WERI-Rb-1 (cell line): ENCODE data around the gene USP9X.
A peak's percentile ranks its signal among the peaks of the same experiment; 100 is the strongest.

ENCODE experiments used
- DNase-seq: peaks from one replicate; pipeline ENCODE4 v3.0.0-alpha.2; 2020
- H3K27ac ChIP-seq: fragments of 250-450 bp; sonication (Bioruptor Pico); 2 replicates; pipeline ENCODE4 v1.5.1; 2020; ENCODE audit warnings: mild to moderate bottlenecking, moderate library complexity
- H3K27me3 ChIP-seq: fragments of 250-450 bp; sonication (Bioruptor Pico); 2 replicates; pipeline ENCODE4 v1.5.1; 2021; ENCODE audit warnings: mild to moderate bottlenecking, low read depth, moderate library complexity; ENCODE audit not compliant: insufficient read depth, severe bottlenecking
- H3K36me3 ChIP-seq: fragments of 250-450 bp; sonication (Bioruptor Pico); 2 replicates; pipeline ENCODE4 v1.5.1; 2020; ENCODE audit warnings: mild to moderate bottlenecking, moderate library complexity
- H3K4me3 ChIP-seq: 2 replicates; pipeline ENCODE4 v1.5.1; 2011; ENCODE audit warnings: low read depth, mild to moderate bottlenecking, control low read depth, low read length
- H3K9me3 ChIP-seq: fragments of 250-450 bp; sonication (Bioruptor Pico); 2 replicates; pipeline ENCODE4 v1.5.1; 2021; ENCODE audit warnings: mild to moderate bottlenecking, moderate library complexity; ENCODE audit not compliant: severe bottlenecking
- CTCF ChIP-seq: IDR thresholded peaks from 2 replicates; pipeline ENCODE4 v1.5.1; 2011; ENCODE audit warnings: low read depth, mild to moderate bottlenecking, control low read depth, inconsistent platforms, low read length

USP9X gene

DNA sequence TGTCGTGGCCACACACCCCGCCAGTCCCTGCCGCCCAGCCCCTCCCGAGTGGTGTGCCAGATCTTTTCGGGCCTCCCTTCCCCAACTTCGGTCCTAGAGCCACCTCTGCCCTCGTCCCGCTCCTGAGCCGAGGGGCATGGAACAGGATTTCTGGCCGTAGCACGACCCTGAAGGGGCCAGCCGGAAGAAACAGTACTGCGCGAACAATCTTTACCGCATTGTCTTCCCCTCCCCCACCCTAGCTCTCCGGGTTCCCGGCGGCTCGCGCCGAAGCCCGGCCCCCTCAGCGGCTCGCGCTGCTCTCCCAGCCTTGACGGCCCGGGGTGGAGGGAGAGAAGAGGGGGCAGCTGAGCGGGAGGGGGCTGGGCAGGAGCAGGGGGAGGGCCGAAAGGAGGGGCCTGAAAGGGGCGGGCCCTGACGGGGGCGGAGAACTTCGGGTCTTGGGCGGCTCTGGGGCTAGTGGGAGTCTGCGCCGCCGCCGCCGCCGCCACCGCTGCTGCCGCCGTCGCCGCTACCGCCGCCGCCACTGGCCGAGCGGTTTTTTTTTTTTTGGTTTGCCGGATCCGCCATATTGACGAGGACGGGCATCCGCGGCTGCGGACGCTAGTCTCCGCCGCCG is at the start of gene USP9X:
TSS of gene USP9X (plus strand) at position 553 of the 619 bp plus-strand sequence. CDS start 38,184 bp downstream, outside the sequence.
- TF ChIP-seq CTCF = no peak
- Histone ChIP-seq H3K27me3 (no peaks in the 10 kb centered on the region), H3K4me3 (peak within 1 kb of the TSS; percentile 78), H3K9me3 (no peaks in the 10 kb centered on the region), H3K36me3 (peaks cover 21% of the 10 kb centered on the region), H3K27ac (peak within 1 kb of the TSS; percentile 100)
- DNase-seq = peak; percentile 96

- Histone ChIP-seq H3K27ac (no peak overlapping the region), H3K27me3 (peaks cover 6% of the 10 kb centered on the region), H3K36me3 (no peaks in the 10 kb centered on the region), H3K4me3 (no peak overlapping the region), H3K9me3 (peaks cover 2% of the 10 kb centered on the region)
- no peak for DNase-seq
- no peak for TF ChIP-seq CTCF
Measured at GRCh38 chrX:41035582-41035981, 49.7 kb upstream of the USP9X start.

DNA sequence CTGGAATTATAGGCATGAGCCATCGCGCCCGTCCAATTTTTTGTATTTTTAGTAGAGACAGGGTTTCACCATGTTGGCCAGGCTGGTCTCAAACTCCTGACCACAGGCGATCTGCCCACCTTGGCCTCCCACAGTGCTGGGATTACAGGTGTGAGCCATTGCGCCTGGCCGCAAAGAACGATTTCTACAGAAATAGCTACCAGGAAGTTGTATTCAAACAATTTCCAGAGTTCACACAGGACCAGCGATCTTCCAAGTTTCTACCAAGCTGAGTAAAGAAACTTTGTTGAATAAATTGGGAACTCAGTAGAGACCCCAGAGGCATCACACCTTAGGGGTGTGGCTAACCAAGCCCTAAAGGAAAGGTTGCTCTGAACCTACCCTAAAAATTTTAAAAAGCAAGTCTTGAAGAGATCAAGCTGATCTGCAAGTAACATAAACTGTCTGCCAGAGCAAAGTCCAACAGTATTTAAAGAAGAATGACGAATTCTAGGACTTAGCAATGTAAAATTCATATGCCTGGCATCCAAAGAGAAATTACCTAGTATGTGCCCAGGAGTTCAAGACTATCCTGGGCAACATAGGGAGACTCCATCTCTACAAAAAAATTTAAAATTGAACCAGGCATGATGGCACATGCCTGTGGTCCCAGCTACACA is 48.4 kb upstream of the USP9X start:
- Histone ChIP-seq H3K4me3 (no peak overlapping the region), H3K27ac (no peak overlapping the region), H3K27me3 (peaks cover 4% of the 10 kb centered on the region), H3K9me3 (peaks cover 2% of the 10 kb centered on the region), H3K36me3 (no peaks in the 10 kb centered on the region)
- no peak for DNase-seq
- TF ChIP-seq CTCF = no peak

DNA sequence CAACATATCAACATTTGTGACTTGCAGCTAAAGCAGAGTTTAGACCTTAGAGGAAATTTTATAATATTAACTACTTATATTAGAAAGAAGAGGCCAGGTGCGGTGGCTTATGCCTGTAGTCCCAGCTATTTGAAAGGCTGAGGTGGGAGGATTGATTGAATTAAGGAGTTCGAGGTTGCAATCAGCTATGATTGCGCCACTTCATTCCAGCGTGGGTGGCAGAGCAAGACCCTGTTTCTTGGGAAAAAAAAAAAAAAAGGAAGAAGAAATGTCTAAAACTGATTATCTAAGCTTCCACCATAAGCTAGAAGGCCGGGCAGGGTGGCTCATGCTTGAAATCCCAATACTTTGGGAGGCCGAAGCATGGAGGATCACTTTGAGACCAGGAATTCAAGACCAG is 42.0 kb upstream of the USP9X start:
- Histone ChIP-seq H3K36me3 (no peaks in the 10 kb centered on the region), H3K4me3 (no peak overlapping the region), H3K9me3 (no peaks in the 10 kb centered on the region), H3K27ac (no peak overlapping the region), H3K27me3 (peaks cover 18% of the 10 kb centered on the region)
- no peak for DNase-seq
- TF ChIP-seq CTCF = no peak

- H3K4me3 ChIP-seq = no peak overlapping the region
- TF ChIP-seq CTCF = no peak
- no peak overlapping the region for H3K27ac ChIP-seq
- no peaks in the 10 kb centered on the region for H3K9me3 ChIP-seq
- no peaks in the 10 kb centered on the region for H3K36me3 ChIP-seq
- peaks cover 22% of the 10 kb centered on the region for H3K27me3 ChIP-seq
- DNase-seq = no peak
Measured at GRCh38 chrX:41043674-41044345, 41.4 kb upstream of the USP9X start.
